ENCODE data around the gene CCPG1. TPM values are rescaled to one million over a fixed set of nuclear protein-coding genes. Genes with fewer than 3 reads are reported as not detected.
"Not testable (repeated sequence)": the region's sequence is repeated elsewhere in the genome, so short reads cannot be mapped to it uniquely, and the experiment has no call there.

The CCPG1 gene
- polyA plus RNA-seq, 1 donor (not counting 4 experiments of a cell fraction or from before 2014, with no cell fraction given): 12.4 TPM

DNA sequence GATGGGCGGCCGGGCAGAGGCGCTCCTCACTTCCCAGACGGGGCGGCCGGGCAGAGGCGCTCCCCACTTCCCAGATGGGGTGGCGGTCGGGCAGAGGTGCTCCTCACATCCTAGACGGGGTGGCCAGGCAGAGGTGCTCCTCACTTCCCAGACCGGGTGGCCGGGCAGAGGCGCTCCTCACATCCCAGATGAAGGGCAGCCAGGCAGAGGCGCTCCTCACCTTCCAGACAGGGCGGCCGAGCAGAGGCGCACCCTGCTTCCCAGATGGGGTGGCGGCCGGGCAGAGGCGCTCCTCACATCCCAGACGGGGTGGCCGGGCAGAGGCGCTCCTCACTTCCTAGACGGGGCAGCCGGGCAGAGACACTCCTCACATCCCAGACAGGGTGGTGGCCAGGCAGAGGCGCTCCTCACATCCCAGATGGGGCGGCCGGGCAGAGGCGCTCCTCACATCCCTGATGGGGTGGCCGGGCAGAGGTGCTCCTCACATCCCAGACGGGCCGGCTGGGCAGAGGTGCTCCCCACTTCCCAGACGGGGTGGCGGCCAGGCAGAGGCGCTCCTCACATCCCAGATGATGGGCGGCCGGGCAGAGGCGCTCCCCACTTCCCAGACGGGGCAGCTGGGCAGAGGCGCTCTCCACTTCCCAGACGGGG is 38.3 kb upstream of the CCPG1 start:
- H2AFZ ChIP-seq (ENCODE audit: control insufficient read depth, low read length); H3K9ac ChIP-seq (ENCODE audit: control insufficient read depth, extremely low read depth, insufficient read depth, low read length); H3K9me3 ChIP-seq (ENCODE audit: control insufficient read depth, low read depth, low read length); H3K27ac ChIP-seq (ENCODE audit: control insufficient read depth, insufficient read depth, low read length); H3K4me3 ChIP-seq (ENCODE audit: control insufficient read depth in 2 of 3, extremely low read depth in 1 of 3, insufficient read depth in 2 of 3, low read depth in 1 of 3, low read length in 3 of 3); H3K36me3 ChIP-seq (ENCODE audit: control insufficient read depth in 2 of 2, extremely low read depth in 1 of 2, insufficient read depth in 2 of 2, low read length in 2 of 2); H3K9me1 ChIP-seq (ENCODE audit: control insufficient read depth, extremely low read depth, insufficient read depth, low read length); H4K20me1 ChIP-seq (ENCODE audit: control insufficient read depth, extremely low read depth, insufficient read depth, low read length); dilution Hi-C loops (cut with MboI; ENCODE audit: extremely low pct_ligation_motif_present, low sequenced_read_pairs); FAIRE-seq; H3K79me2 ChIP-seq (ENCODE audit: control insufficient read depth, insufficient read depth, low read length); H3K4me1 ChIP-seq (ENCODE audit: control insufficient read depth, extremely low read depth, insufficient read depth, low read length); H3K4me2 ChIP-seq (ENCODE audit: control insufficient read depth, extremely low read depth, insufficient read depth, low read depth, low read length); DNase-seq (ENCODE audit: low read depth, low spot score); H3K27me3 ChIP-seq (ENCODE audit: control insufficient read depth, extremely low read depth, insufficient read depth, low read length): not testable (repeated sequence)

DNA sequence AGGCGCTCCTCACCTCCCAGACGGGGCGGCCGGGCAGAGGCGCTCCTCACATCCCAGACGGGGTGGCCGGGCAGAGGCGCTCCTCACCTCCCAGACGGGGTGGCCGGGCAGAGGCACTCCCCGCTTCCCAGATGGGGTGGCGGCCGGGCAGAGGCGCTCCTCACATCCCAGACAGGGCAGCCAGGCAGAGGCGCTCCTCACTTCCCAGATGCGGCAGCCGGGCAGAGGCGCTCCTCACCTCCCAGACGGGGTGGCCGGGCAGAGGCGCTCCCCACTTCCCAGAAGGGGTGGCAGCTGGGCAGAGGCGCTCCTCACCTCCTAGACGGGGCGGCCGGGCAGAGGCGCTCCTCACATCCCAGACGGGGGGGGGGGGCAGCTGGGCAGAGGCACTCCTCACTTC is 37.8 kb upstream of the CCPG1 start:
- H3K9me3 ChIP-seq (ENCODE audit: control insufficient read depth, low read depth, low read length); FAIRE-seq; dilution Hi-C loops (cut with MboI; ENCODE audit: extremely low pct_ligation_motif_present, low sequenced_read_pairs); H3K4me3 ChIP-seq (ENCODE audit: control insufficient read depth in 2 of 3, extremely low read depth in 1 of 3, insufficient read depth in 2 of 3, low read depth in 1 of 3, low read length in 3 of 3); DNase-seq (ENCODE audit: low read depth, low spot score); H3K27me3 ChIP-seq (ENCODE audit: control insufficient read depth, extremely low read depth, insufficient read depth, low read length); H3K4me2 ChIP-seq (ENCODE audit: control insufficient read depth, extremely low read depth, insufficient read depth, low read depth, low read length); H3K9me1 ChIP-seq (ENCODE audit: control insufficient read depth, extremely low read depth, insufficient read depth, low read length); H3K27ac ChIP-seq (ENCODE audit: control insufficient read depth, insufficient read depth, low read length); H3K36me3 ChIP-seq (ENCODE audit: control insufficient read depth in 2 of 2, extremely low read depth in 1 of 2, insufficient read depth in 2 of 2, low read length in 2 of 2); H4K20me1 ChIP-seq (ENCODE audit: control insufficient read depth, extremely low read depth, insufficient read depth, low read length); H3K4me1 ChIP-seq (ENCODE audit: control insufficient read depth, extremely low read depth, insufficient read depth, low read length); H3K9ac ChIP-seq (ENCODE audit: control insufficient read depth, extremely low read depth, insufficient read depth, low read length); H2AFZ ChIP-seq (ENCODE audit: control insufficient read depth, low read length); H3K79me2 ChIP-seq (ENCODE audit: control insufficient read depth, insufficient read depth, low read length): not testable (repeated sequence)

DNA sequence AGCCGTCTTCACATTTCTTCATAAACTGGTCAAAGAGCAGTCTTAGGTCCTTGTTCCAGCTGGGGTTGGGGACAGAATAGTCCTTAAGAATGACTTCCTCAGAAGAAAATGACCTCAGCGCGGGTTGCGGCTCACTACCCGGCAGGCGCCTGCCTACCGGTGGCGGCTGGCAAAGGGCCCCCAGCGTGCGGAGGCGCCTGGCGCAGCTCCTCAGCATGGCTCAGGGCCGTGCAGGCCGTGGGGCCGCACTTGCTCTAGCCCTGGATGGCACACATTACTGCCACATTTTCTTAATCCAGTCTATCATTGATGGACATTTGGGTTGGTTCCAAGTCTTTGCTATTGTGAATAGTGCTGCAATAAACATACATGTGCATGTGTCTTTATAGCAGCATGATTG is 35.0 kb upstream of the CCPG1 start:
- H2AFZ ChIP-seq (ENCODE audit: control insufficient read depth, low read length); H3K9me3 ChIP-seq (ENCODE audit: control insufficient read depth, low read depth, low read length); H3K36me3 ChIP-seq (ENCODE audit: control insufficient read depth in 2 of 2, extremely low read depth in 1 of 2, insufficient read depth in 2 of 2, low read length in 2 of 2); H3K9me1 ChIP-seq (ENCODE audit: control insufficient read depth, extremely low read depth, insufficient read depth, low read length); H3K9ac ChIP-seq (ENCODE audit: control insufficient read depth, extremely low read depth, insufficient read depth, low read length); DNase-seq (ENCODE audit: low read depth, low spot score); H3K27me3 ChIP-seq (ENCODE audit: control insufficient read depth, extremely low read depth, insufficient read depth, low read length); H3K79me2 ChIP-seq (ENCODE audit: control insufficient read depth, insufficient read depth, low read length); FAIRE-seq; H3K27ac ChIP-seq (ENCODE audit: control insufficient read depth, insufficient read depth, low read length); H3K4me1 ChIP-seq (ENCODE audit: control insufficient read depth, extremely low read depth, insufficient read depth, low read length); H3K4me2 ChIP-seq (ENCODE audit: control insufficient read depth, extremely low read depth, insufficient read depth, low read depth, low read length); dilution Hi-C loops (cut with MboI; ENCODE audit: extremely low pct_ligation_motif_present, low sequenced_read_pairs); H4K20me1 ChIP-seq (ENCODE audit: control insufficient read depth, extremely low read depth, insufficient read depth, low read length); H3K4me3 ChIP-seq (ENCODE audit: control insufficient read depth in 2 of 3, extremely low read depth in 1 of 3, insufficient read depth in 2 of 3, low read depth in 1 of 3, low read length in 3 of 3): not testable (repeated sequence)
